ENCODE results near the gene RECQL5. TPM values are rescaled to one million over a fixed set of nuclear protein-coding genes. Genes with fewer than 3 reads are reported as not detected.

Gene RECQL5
- total RNA-seq, 3 donors from 2014 or later (not counting 1 experiment from before 2014, with no cell fraction given), result 33.4 to 39.1 (median 34.3) TPM

DNA sequence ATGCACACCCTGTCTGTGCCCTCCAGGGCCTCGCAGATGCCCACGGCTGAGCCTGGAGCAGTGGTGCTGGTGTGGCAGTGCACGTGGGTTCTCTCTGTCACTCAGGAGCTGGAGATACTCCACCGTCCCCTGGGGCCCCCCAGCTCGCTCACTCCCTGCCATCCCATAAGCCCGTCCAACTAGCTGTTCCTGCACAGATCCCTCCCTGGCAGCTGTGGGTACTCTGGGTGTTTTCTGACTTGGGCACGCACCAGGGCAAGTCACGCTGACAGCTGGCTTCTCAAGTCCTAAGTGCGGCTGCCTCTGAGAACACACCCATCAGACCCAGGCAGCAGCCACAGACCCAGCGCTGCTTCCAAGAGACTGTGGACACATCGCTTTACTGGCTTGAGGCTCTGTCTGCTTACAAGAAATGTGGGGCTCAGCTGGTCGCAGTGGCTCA, 28.9 kb upstream of the RECQL5 start:
- Mint-ChIP-seq H3K9me3 (no peaks in the 10 kb centered on the region), H3K4me1 (peaks cover 18 to 25% of the 10 kb centered on the region in 2 donors), H3K4me3 (no peak overlapping the region), H3K36me3 (no peaks in the 10 kb centered on the region), H3K27ac (no peak overlapping the region), H3K27me3 (ENCODE audit: low read depth in 2 of 2) (no peaks in the 10 kb centered on the region)
- H3K27ac ChIP-seq (ENCODE audit: low read length), result no peak overlapping the region
- intact Hi-C loops (cut with micrococcal nuclease), result no loop called here
- no peak overlapping the region for H3K4me3 ChIP-seq (ENCODE audit: low read length)
- ATAC-seq (no peak), DNase-seq (no peak)
- H3K27me3 ChIP-seq (ENCODE audit: control insufficient read depth, insufficient read depth, low read length), result no peaks in the 10 kb centered on the region
- peaks cover 8% of the 10 kb centered on the region for H3K4me1 ChIP-seq (ENCODE audit: control insufficient read depth, insufficient read depth, low read length)
- H3K9me3 ChIP-seq (ENCODE audit: control insufficient read depth, insufficient read depth, low read length), result no peaks in the 10 kb centered on the region
- peaks cover 69% of the 10 kb centered on the region for H3K36me3 ChIP-seq (ENCODE audit: control insufficient read depth, insufficient read depth, low read length)
- TF ChIP-seq, protein P1, sequence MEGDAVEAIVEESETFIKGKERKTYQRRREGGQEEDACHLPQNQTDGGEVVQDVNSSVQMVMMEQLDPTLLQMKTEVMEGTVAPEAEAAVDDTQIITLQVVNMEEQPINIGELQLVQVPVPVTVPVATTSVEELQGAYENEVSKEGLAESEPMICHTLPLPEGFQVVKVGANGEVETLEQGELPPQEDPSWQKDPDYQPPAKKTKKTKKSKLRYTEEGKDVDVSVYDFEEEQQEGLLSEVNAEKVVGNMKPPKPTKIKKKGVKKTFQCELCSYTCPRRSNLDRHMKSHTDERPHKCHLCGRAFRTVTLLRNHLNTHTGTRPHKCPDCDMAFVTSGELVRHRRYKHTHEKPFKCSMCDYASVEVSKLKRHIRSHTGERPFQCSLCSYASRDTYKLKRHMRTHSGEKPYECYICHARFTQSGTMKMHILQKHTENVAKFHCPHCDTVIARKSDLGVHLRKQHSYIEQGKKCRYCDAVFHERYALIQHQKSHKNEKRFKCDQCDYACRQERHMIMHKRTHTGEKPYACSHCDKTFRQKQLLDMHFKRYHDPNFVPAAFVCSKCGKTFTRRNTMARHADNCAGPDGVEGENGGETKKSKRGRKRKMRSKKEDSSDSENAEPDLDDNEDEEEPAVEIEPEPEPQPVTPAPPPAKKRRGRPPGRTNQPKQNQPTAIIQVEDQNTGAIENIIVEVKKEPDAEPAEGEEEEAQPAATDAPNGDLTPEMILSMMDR (IDR thresholded peaks at IDR 0.05), result no peak
- WGBS (ENCODE audit: insufficient coverage), result 98% methylated on average over 12 of the region's 12 CpGs

DNA sequence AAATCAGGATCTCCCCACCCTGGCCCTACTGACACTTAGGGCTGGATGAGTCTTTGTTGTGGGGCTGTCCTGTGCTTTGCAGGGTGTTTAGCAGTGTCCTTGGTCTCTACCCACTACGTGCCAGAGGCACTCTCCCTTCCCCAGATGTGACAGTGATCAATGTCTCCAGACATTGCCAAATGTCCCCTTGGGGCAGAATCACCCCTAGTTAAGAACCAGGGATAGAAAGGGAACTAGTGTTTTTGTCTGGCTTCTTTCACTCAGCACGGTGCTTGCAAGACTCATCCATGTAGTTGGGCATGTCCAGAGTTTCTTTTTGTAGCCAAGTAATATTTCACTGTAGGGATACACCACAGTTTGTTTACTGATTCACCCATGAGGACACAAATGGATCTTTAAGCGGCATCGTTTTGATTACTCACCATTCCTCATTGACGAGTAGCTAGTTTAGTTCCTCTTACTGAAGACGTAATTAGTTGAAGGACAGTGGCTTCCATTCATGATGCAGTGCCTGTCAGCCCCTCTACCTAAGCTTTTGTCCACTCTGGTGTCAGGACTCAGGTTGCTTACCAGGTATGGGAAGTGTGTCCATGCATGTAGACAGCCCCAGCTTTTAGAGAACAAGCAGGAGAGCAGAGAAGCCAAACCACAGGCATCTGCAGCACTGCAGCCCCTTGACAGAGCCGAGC, 28.3 kb upstream of the RECQL5 start:
- no peaks in the 10 kb centered on the region for H3K27me3 Mint-ChIP-seq (ENCODE audit: low read depth in 2 of 2)
- TF ChIP-seq, protein P1 (IDR thresholded peaks at IDR 0.05), result no peak
- Histone ChIP-seq H3K27me3 (ENCODE audit: control insufficient read depth, insufficient read depth, low read length) (no peaks in the 10 kb centered on the region), H3K9me3 (ENCODE audit: control insufficient read depth, insufficient read depth, low read length) (no peaks in the 10 kb centered on the region), H3K4me1 (ENCODE audit: control insufficient read depth, insufficient read depth, low read length) (peaks cover 13% of the 10 kb centered on the region), H3K4me3 (ENCODE audit: low read length) (no peak overlapping the region), H3K27ac (ENCODE audit: low read length) (no peak overlapping the region), H3K36me3 (ENCODE audit: control insufficient read depth, insufficient read depth, low read length) (peaks cover 64% of the 10 kb centered on the region)
- ATAC-seq (no peak), DNase-seq (no peak)
- 94% methylated on average over 7 of the region's 7 CpGs for WGBS (ENCODE audit: insufficient coverage)
- no peaks in the 10 kb centered on the region for H3K36me3 Mint-ChIP-seq
- H3K27ac Mint-ChIP-seq, result peak overlapping the region in 1 of 2 donors; percentile 50
- intact Hi-C loops (cut with micrococcal nuclease), result no loop called here
- H3K4me1 Mint-ChIP-seq, result peaks cover 24 to 31% of the 10 kb centered on the region in 2 donors
- no peak overlapping the region for H3K4me3 Mint-ChIP-seq
- no peaks in the 10 kb centered on the region for H3K9me3 Mint-ChIP-seq

DNA sequence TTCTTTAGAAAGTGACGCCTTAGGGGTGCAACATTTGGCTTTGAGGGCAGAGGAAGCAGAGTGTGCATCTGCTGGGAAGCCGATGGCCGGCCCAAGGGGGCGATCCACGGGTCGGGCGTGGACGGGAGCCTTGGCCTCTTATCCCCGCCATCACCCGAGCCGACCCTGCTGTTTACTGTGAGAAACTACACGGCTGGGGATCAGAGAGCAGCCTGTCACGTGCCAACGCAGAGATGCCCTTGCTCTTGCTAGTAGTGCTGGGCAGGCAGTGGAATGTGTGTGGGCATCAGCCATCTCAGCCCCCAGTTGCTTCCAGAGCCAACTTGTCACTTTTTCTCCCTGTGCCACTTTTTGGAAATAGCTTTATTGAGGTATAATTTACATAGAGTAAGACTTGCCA, 27.6 kb upstream of the RECQL5 start:
- Histone ChIP-seq H3K27ac (ENCODE audit: low read length) (no peak overlapping the region), H3K27me3 (ENCODE audit: control insufficient read depth, insufficient read depth, low read length) (no peaks in the 10 kb centered on the region), H3K4me1 (ENCODE audit: control insufficient read depth, insufficient read depth, low read length) (peaks cover 20% of the 10 kb centered on the region), H3K4me3 (ENCODE audit: low read length) (no peak overlapping the region), H3K36me3 (ENCODE audit: control insufficient read depth, insufficient read depth, low read length) (peaks cover 56% of the 10 kb centered on the region), H3K9me3 (ENCODE audit: control insufficient read depth, insufficient read depth, low read length) (no peaks in the 10 kb centered on the region)
- ATAC-seq (no peak), DNase-seq (no peak)
- H3K27ac Mint-ChIP-seq, result peak overlapping the region in 1 of 2 donors; percentile 50
- no peaks in the 10 kb centered on the region for H3K36me3 Mint-ChIP-seq
- intact Hi-C loops (cut with micrococcal nuclease), result no loop called here
- TF ChIP-seq, protein P1 (IDR thresholded peaks at IDR 0.05), result no peak
- no peaks in the 10 kb centered on the region for H3K9me3 Mint-ChIP-seq
- WGBS (ENCODE audit: insufficient coverage), result 92% methylated on average over 14 of the region's 14 CpGs
- no peaks in the 10 kb centered on the region for H3K27me3 Mint-ChIP-seq (ENCODE audit: low read depth in 2 of 2)
- peak overlapping the region; percentile 13 for H3K4me3 Mint-ChIP-seq
- H3K4me1 Mint-ChIP-seq, result peaks cover 31 to 35% of the 10 kb centered on the region in 2 donors
